ENCODE measurements around the gene WIPI1.

Gene WIPI1

DNA sequence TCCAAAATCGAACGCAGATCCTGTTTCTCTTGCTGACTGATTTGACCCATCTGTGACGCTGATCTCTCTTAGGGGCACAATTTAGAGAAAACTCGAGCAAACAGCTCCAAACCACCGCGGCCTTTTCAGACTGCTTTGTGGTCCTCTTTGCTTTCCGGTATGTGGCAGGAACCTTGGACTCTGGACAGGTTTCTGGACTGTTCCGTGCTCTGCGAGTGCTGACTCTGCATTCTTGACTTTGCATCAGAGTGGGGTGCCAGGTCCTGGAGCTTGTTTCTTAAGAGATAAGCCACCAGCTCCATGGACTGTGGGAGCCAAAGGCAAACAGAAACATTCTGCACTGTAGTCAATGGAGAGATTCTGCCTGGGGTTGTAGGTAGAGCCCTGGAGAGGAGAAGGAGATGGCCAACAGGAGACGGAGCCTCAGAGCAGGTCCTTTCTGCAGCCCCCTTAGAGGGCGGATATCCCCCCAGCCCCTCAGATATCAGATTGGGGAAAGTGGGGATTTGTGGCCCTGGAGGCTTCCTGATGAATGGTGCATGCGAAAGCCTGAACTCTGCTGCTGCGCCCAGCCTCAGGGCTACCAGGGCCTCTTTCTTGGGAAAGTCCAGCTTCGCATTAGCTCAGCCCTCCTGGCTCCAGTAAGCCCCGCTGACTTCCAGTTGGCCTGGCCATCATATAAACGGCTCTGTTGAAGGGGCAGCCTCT, 65.6 kb downstream of the WIPI1 start:
- Histone ChIP-seq H3K27me3 (ENCODE audit: insufficient read depth, low read length) (no peaks in the 10 kb centered on the region), H3K36me3 (ENCODE audit: insufficient read depth, low read length) (no peaks in the 10 kb centered on the region), H3K27ac (ENCODE audit: low read depth, low read length) (no peak overlapping the region), H3K4me3 (ENCODE audit: low read length) (no peak overlapping the region), H3K9me3 (ENCODE audit: insufficient read depth, low read depth, low read length) (peaks cover 7% of the 10 kb centered on the region), H3K9ac (ENCODE audit: low read depth, low read length) (no peak overlapping the region), H3K4me1 (ENCODE audit: insufficient read depth, low read length) (no peaks in the 10 kb centered on the region)
- WGBS = 96% methylated on average over 16 of the region's 16 CpGs

- Histone ChIP-seq H3K27me3 (ENCODE audit: insufficient read depth, low read length) (no peaks in the 10 kb centered on the region), H3K9ac (ENCODE audit: low read depth, low read length) (no peak overlapping the region), H3K9me3 (ENCODE audit: insufficient read depth, low read depth, low read length) (peaks cover 7% of the 10 kb centered on the region), H3K27ac (ENCODE audit: low read depth, low read length) (no peak overlapping the region), H3K4me3 (ENCODE audit: low read length) (no peak overlapping the region), H3K36me3 (ENCODE audit: insufficient read depth, low read length) (no peaks in the 10 kb centered on the region), H3K4me1 (ENCODE audit: insufficient read depth, low read length) (no peaks in the 10 kb centered on the region)
- WGBS = 90% methylated on average over 11 of the region's 11 CpGs
These were observed 66.3 kb downstream of the WIPI1 start for GRCh38 chr17:68390888-68391545.

DNA sequence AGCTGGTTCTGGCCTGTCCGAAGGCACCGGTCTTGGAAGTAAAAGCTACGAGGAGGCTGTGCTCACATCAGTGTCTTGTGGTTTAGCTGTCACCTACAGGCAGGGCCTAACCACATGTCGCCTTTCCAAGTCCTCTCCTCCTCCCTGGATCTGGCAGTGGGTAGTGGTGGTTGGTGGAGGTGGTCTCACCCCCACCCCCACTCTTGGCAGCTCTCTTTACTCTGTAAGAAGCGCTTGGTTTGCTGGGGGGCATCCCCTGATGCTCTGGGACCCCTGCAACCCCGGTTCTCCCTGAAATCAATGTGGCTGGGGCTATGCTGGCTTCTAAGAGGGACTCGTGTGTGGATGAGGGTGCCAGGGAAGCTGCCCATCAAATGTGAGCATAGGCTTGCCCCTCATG, 68.3 kb downstream of the WIPI1 start:
- no peaks in the 10 kb centered on the region for H3K36me3 ChIP-seq (ENCODE audit: insufficient read depth, low read length)
- H3K4me1 ChIP-seq (ENCODE audit: insufficient read depth, low read length) = no peaks in the 10 kb centered on the region
- H3K9ac ChIP-seq (ENCODE audit: low read depth, low read length) = no peak overlapping the region
- no peak overlapping the region for H3K4me3 ChIP-seq (ENCODE audit: low read length)
- no peaks in the 10 kb centered on the region for H3K27me3 ChIP-seq (ENCODE audit: insufficient read depth, low read length)
- H3K9me3 ChIP-seq (ENCODE audit: insufficient read depth, low read depth, low read length) = no peaks in the 10 kb centered on the region
- no peak overlapping the region for H3K27ac ChIP-seq (ENCODE audit: low read depth, low read length)
- WGBS = 68% methylated on average over 6 of the region's 7 CpGs

DNA sequence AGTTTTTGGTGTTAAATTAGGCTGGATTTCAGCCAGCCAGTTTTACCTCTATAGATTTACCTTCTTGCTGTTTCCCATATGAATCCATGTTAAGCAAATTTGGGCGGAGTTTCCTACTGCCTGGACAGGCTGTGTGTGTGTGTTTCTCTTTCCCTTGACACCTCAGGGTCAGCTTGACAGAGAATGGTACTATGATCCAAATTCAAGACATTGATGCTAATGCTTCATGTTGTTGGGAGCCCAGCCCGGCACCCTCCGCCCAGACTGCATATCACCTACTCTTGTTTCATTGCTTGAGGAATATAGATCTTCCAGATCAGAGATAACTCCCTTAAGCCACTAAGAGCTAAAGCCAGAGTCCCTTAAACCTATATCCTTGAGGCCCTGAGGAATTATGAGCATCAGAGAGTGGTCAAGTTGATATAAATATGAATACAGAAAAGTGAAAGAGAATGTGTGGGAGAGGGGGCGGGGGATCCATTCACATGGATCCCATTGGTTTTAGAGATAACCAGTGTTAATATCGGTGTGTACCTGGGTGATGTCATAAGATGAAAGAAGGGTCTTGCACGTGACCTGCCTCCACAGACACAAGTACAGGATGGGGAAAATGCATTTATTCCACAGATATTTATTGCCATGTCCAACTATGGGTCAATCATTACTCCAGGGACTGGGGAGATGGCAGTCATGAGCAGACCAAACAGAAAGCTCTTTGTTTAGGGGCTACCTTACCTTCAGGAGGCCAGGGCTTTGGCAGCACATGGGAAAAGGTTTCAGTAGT, 69.7 kb downstream of the WIPI1 start:
- no peaks in the 10 kb centered on the region for H3K36me3 ChIP-seq (ENCODE audit: insufficient read depth, low read length)
- WGBS = 88% methylated on average over 6 of the region's 6 CpGs
- H3K4me3 ChIP-seq (ENCODE audit: low read length) = no peak overlapping the region
- H3K4me1 ChIP-seq (ENCODE audit: insufficient read depth, low read length) = no peaks in the 10 kb centered on the region
- no peak overlapping the region for H3K9ac ChIP-seq (ENCODE audit: low read depth, low read length)
- no peaks in the 10 kb centered on the region for H3K27me3 ChIP-seq (ENCODE audit: insufficient read depth, low read length)
- H3K9me3 ChIP-seq (ENCODE audit: insufficient read depth, low read depth, low read length) = no peaks in the 10 kb centered on the region
- no peak overlapping the region for H3K27ac ChIP-seq (ENCODE audit: low read depth, low read length)

- Histone ChIP-seq H3K4me1 (ENCODE audit: insufficient read depth, low read length) (no peaks in the 10 kb centered on the region), H3K27me3 (ENCODE audit: insufficient read depth, low read length) (no peaks in the 10 kb centered on the region), H3K9ac (ENCODE audit: low read depth, low read length) (no peak overlapping the region), H3K9me3 (ENCODE audit: insufficient read depth, low read depth, low read length) (no peaks in the 10 kb centered on the region), H3K27ac (ENCODE audit: low read depth, low read length) (no peak overlapping the region), H3K36me3 (ENCODE audit: insufficient read depth, low read length) (no peaks in the 10 kb centered on the region), H3K4me3 (ENCODE audit: low read length) (no peak overlapping the region)
- 91% methylated on average over 7 of the region's 8 CpGs for WGBS
These were observed 71.6 kb downstream of the WIPI1 start for GRCh38 chr17:68385490-68386215.

DNA sequence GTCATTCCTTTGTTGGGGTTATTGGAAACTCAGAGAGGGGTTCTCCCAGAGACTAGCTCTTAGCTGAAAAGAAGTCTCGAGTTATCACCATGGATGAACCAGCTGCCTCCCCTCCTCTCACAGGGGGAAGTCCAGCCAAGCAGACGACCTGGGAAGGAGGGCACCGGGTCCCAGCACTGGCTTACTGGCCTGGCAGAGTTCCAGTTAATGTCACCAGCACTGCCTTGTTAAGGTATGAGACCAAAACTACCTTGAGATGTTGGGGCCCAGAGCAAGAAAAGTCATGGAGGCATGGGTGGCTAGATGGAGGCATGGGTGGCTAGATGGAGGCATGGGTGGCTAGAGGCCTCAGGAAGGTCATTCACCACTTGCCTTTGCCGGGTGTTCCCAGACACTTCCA, 72.4 kb downstream of the WIPI1 start:
- Histone ChIP-seq H3K4me3 (ENCODE audit: low read length) (no peak overlapping the region), H3K27me3 (ENCODE audit: insufficient read depth, low read length) (no peaks in the 10 kb centered on the region), H3K4me1 (ENCODE audit: insufficient read depth, low read length) (no peaks in the 10 kb centered on the region), H3K36me3 (ENCODE audit: insufficient read depth, low read length) (no peaks in the 10 kb centered on the region), H3K9me3 (ENCODE audit: insufficient read depth, low read depth, low read length) (no peaks in the 10 kb centered on the region), H3K9ac (ENCODE audit: low read depth, low read length) (no peak overlapping the region), H3K27ac (ENCODE audit: low read depth, low read length) (no peak overlapping the region)
- 89% methylated on average over 4 of the region's 4 CpGs for WGBS

GRCh38 chr17:68384471-68384870, 72.8 kb downstream of the WIPI1 start:
- no peak overlapping the region for H3K27ac ChIP-seq (ENCODE audit: low read depth, low read length)
- H3K4me1 ChIP-seq (ENCODE audit: insufficient read depth, low read length) = no peaks in the 10 kb centered on the region
- H3K4me3 ChIP-seq (ENCODE audit: low read length) = no peak overlapping the region
- no peak overlapping the region for H3K9ac ChIP-seq (ENCODE audit: low read depth, low read length)
- no peaks in the 10 kb centered on the region for H3K36me3 ChIP-seq (ENCODE audit: insufficient read depth, low read length)
- no peaks in the 10 kb centered on the region for H3K9me3 ChIP-seq (ENCODE audit: insufficient read depth, low read depth, low read length)
- 96% methylated on average over 1 of the region's 1 CpG for WGBS
- no peaks in the 10 kb centered on the region for H3K27me3 ChIP-seq (ENCODE audit: insufficient read depth, low read length)

DNA sequence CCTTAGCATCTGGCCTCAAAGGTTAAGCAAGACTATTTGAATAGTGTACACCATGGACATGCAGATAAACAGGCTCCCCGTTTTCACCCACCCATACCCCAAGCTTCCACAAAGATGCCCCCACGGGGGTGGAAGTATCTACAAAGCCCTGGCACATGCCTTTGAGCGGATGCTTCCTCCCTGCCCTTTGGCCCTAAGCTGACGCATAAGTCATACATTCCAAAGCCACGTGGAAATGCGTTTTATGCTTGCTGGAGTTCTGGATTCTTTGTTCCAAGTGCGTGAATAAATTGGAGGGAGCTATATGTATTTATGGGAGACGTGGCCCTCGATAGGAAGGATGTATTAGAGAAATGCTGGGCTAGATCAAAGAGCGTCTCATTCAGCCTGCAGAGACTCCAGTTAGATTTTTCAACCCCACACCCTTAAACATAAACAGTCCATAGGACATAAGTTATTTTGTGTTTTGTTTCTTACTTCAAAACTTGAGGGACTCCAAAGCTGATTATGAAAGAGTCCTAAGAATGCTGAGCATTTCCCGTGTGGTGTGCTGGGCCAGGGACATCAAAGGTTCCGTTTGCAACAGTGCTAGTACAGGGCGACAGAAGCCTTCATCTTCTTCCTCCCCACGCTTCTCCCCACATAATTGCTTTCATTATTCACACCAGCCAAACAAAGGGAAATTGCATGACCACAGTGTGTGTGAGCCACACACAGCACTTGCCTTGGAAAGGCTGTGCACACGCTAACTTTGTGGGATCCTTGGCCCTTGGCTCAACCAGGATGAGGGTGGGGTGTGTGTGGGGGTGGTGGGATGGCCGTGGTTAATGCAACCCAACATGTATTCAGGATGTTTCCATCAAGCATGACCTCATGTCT, 73.6 kb downstream of the WIPI1 start:
- H3K9me3 ChIP-seq (ENCODE audit: insufficient read depth, low read depth, low read length) = no peaks in the 10 kb centered on the region
- no peaks in the 10 kb centered on the region for H3K27me3 ChIP-seq (ENCODE audit: insufficient read depth, low read length)
- no peak overlapping the region for H3K4me3 ChIP-seq (ENCODE audit: low read length)
- WGBS = 89% methylated on average over 15 of the region's 16 CpGs
- H3K4me1 ChIP-seq (ENCODE audit: insufficient read depth, low read length) = peaks cover 4% of the 10 kb centered on the region
- no peak overlapping the region for H3K27ac ChIP-seq (ENCODE audit: low read depth, low read length)
- no peaks in the 10 kb centered on the region for H3K36me3 ChIP-seq (ENCODE audit: insufficient read depth, low read length)
- H3K9ac ChIP-seq (ENCODE audit: low read depth, low read length) = no peak overlapping the region

DNA sequence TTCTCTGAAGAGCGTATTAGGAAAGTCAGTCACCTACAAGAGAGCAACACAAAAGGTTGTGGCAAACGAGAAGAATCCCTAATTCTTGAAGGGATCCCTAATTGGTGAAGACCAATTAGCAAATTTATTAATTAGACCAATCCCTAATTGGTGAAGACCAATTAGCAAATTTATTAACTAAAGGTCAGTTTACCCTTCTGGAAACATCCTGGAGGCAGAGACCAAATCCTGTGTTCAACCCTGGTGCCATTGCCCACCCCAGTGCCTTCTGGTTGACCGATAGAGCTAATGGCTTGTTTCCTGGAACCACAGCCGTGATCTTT, 74.2 kb downstream of the WIPI1 start:
- Histone ChIP-seq H3K4me3 (ENCODE audit: low read length) (no peak overlapping the region), H3K9ac (ENCODE audit: low read depth, low read length) (no peak overlapping the region), H3K27me3 (ENCODE audit: insufficient read depth, low read length) (no peaks in the 10 kb centered on the region), H3K36me3 (ENCODE audit: insufficient read depth, low read length) (no peaks in the 10 kb centered on the region), H3K9me3 (ENCODE audit: insufficient read depth, low read depth, low read length) (no peaks in the 10 kb centered on the region), H3K4me1 (ENCODE audit: insufficient read depth, low read length) (peaks cover 10% of the 10 kb centered on the region), H3K27ac (ENCODE audit: low read depth, low read length) (no peak overlapping the region)
- 89% methylated on average over 4 of the region's 4 CpGs for WGBS

GRCh38 chr17:68382582-68383085, 74.7 kb downstream of the WIPI1 start:
- H3K9ac ChIP-seq (ENCODE audit: low read depth, low read length) = no peak overlapping the region
- H3K4me3 ChIP-seq (ENCODE audit: low read length) = no peak overlapping the region
- WGBS = 94% methylated on average over 3 of the region's 3 CpGs
- no peak overlapping the region for H3K27ac ChIP-seq (ENCODE audit: low read depth, low read length)
- H3K4me1 ChIP-seq (ENCODE audit: insufficient read depth, low read length) = peaks cover 14% of the 10 kb centered on the region
- H3K9me3 ChIP-seq (ENCODE audit: insufficient read depth, low read depth, low read length) = no peaks in the 10 kb centered on the region
- no peaks in the 10 kb centered on the region for H3K36me3 ChIP-seq (ENCODE audit: insufficient read depth, low read length)
- H3K27me3 ChIP-seq (ENCODE audit: insufficient read depth, low read length) = no peaks in the 10 kb centered on the region

Measured in HUES64 (cell line).